Activated naive CD8-positive, alpha-beta T cell treated with anti-CD3 and anti-CD28 coated beads, Interleukin-2, amount 10 ng/mL, durations not matched to agents 7 days and 5 days (primary cell): ENCODE measurements around the gene GPC6. TPM values are rescaled to one million over a fixed set of nuclear protein-coding genes. Genes with fewer than 3 reads are reported as not detected.

ENCODE experiments used
- ATAC-seq: fragments of 150-1000 bp; cut with Tn5 transposase; one replicate; pipeline ENCODE4 v1.10.0; 2021; ENCODE audit warnings: low read depth, moderate library complexity
- POLR2A ChIA-PET: fragments of 350-600 bp; sonication (Branson Sonifier 250); formaldehyde crosslinking; loops from one replicate; lab custom pipeline; 2021; ENCODE audit warnings: antibody characterized with exemption; lab: Charles Lee
- DNase-seq: peaks from one replicate; pipeline ENCODE4 v3.0.0; 2021
- H3K27ac Mint-ChIP-seq: one replicate; pipeline ENCODE4 v1.8.0; 2022; ENCODE audit warnings: mild to moderate bottlenecking, mixed read lengths
- H3K27me3 Mint-ChIP-seq: one replicate; pipeline ENCODE4 v1.8.0; 2022; ENCODE audit warnings: mild to moderate bottlenecking, moderate library complexity, mixed read lengths
- H3K36me3 Mint-ChIP-seq: one replicate; pipeline ENCODE4 v1.8.0; 2021; ENCODE audit warnings: mild to moderate bottlenecking, mixed read lengths
- H3K4me1 Mint-ChIP-seq: one replicate; pipeline ENCODE4 v1.8.0; 2021; ENCODE audit warnings: mixed read lengths
- H3K4me3 Mint-ChIP-seq: one replicate; pipeline ENCODE4 v1.8.0; 2022; ENCODE audit warnings: mild to moderate bottlenecking, moderate library complexity, mixed read lengths
- H3K9me3 Mint-ChIP-seq: one replicate; pipeline ENCODE4 v1.8.0; 2021; ENCODE audit warnings: mixed read lengths
- total RNA-seq, 2 experiments: library from RNA; stranded (reverse); gene quantifications; one replicate each; pipeline ENCODE4 v1.2.3, GENCODE V29; 2021

GPC6 gene
- total RNA-seq, 2 experiments from 2014 or later: not detected

DNA sequence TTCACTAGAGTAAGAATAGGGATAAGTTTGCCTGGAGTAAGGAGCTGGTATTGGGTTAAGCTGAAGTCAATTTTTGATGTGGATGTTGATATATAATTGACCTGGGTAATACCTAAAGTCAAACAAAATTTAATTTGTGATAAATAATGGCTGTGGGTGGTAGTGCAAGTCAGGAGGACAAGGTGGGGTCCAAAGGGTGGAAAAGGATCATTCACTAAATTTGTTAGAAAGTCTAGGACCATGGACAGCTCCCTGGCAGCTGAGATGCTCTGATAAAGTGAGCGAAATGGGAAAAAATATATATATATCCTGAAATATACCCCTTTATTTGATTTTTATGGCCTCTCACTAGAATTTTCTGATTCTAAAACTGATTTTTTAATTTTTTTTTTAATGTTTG is 463.5 kb downstream of the GPC6 start:
- H3K36me3 Mint-ChIP-seq: no peaks in the 10 kb centered on the region
- H3K4me3 Mint-ChIP-seq: no peak overlapping the region
- POLR2A ChIA-PET: no interaction called here
- H3K27ac Mint-ChIP-seq: no peak overlapping the region
- H3K27me3 Mint-ChIP-seq: no peaks in the 10 kb centered on the region
- ATAC-seq: no peak
- no peaks in the 10 kb centered on the region for H3K4me1 Mint-ChIP-seq
- peaks cover 1% of the 10 kb centered on the region for H3K9me3 Mint-ChIP-seq
- DNase-seq: no peak

DNA sequence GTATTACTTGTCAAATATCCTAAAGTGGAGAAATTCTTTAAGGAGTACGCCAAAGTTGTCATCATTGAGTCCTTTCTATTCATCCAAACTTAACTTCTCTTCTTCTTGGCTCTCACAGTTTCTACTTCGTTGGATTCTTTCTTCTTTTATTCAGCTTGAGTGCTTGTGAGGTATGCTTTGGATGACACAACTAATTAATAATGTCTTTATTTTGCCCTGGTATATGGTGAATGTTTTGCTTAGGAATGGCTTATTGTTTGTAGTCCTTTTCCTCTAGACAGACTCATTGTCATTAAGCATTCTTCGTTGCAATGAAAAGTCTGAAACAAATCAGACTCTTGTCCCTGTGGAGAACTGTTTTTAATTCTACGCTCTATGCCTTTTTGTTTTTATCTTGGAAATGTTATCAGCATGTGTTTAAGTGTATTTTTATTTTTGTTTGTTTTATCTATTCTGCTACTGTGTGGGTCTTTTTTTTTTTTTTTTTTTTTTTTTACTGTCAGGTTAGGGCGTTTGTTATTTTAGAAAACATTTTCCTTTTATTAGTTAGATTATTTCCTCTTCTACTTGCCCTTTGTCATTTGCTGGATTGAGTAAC is 471.5 kb downstream of the GPC6 start:
- Mint-ChIP-seq H3K27ac (no peak overlapping the region), H3K9me3 (peaks cover 3% of the 10 kb centered on the region), H3K4me1 (no peaks in the 10 kb centered on the region), H3K27me3 (peaks cover 2% of the 10 kb centered on the region), H3K4me3 (no peak overlapping the region), H3K36me3 (no peaks in the 10 kb centered on the region)
- DNase-seq (no peak), ATAC-seq (no peak)
- POLR2A ChIA-PET: no interaction called here

DNA sequence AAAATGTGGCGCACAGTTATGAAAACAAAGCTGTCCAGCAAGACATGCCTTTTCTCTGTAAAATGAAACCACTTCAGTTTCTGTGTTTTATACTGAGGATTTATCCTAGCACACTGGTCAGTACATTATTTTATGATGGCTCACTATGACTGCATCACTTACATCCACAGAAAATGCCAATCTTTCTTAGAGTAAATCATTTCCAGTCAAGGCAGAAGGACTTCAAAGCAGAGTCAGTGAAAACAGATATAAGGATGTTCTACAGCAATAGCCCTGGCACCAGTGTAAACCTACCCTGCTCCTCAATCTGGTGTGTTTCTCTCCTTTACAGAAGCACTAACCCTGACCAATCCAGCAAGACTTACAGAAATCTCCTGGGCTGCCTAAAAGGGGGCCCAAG is 473.5 kb downstream of the GPC6 start:
- POLR2A ChIA-PET: no interaction called here
- H3K27ac Mint-ChIP-seq: no peak overlapping the region
- H3K36me3 Mint-ChIP-seq: no peaks in the 10 kb centered on the region
- H3K4me3 Mint-ChIP-seq: no peak overlapping the region
- peaks cover 2% of the 10 kb centered on the region for H3K27me3 Mint-ChIP-seq
- ATAC-seq (no peak), DNase-seq (no peak)
- no peaks in the 10 kb centered on the region for H3K4me1 Mint-ChIP-seq
- peaks cover 3% of the 10 kb centered on the region for H3K9me3 Mint-ChIP-seq

DNA sequence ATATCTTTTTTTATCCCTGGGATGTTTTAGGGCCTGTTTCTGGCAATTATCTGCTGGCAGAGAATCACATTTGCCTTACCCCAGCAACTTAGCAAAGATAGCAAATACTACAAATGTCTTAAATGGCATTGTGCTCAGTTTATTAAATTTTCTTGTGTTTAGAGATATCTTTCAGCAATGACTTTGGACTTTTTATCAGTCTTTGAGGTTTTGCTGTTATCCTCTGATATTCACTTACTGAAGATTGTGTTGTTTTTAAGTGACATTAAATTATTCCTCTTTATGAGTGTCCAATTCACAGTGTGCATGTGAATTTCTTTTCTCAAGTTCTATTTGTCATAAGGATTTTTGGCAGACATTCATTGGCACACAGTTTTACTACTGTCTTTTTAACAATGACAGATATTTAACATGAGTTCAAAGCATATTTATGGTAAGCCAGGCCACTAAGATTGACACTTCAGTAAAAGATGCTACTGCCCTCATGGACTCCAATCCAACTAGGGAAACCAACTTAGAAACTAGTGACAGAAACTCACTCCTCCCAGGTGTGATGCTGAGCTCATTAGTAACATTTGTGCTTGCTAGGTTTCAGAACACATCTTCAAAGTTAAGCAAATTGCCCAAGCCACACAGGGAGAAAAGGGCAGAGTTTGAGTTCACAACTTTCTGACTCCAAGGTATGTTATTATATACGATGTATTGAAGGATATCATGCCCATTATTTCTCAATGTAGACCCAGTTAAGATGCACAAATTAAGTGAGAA is 481.9 kb downstream of the GPC6 start:
- POLR2A ChIA-PET: no interaction called here
- no peak overlapping the region for H3K27ac Mint-ChIP-seq
- no peaks in the 10 kb centered on the region for H3K36me3 Mint-ChIP-seq
- no peak for DNase-seq
- no peaks in the 10 kb centered on the region for H3K9me3 Mint-ChIP-seq
- no peaks in the 10 kb centered on the region for H3K4me1 Mint-ChIP-seq
- H3K27me3 Mint-ChIP-seq: no peaks in the 10 kb centered on the region
- ATAC-seq: no peak
- H3K4me3 Mint-ChIP-seq: no peak overlapping the region

DNA sequence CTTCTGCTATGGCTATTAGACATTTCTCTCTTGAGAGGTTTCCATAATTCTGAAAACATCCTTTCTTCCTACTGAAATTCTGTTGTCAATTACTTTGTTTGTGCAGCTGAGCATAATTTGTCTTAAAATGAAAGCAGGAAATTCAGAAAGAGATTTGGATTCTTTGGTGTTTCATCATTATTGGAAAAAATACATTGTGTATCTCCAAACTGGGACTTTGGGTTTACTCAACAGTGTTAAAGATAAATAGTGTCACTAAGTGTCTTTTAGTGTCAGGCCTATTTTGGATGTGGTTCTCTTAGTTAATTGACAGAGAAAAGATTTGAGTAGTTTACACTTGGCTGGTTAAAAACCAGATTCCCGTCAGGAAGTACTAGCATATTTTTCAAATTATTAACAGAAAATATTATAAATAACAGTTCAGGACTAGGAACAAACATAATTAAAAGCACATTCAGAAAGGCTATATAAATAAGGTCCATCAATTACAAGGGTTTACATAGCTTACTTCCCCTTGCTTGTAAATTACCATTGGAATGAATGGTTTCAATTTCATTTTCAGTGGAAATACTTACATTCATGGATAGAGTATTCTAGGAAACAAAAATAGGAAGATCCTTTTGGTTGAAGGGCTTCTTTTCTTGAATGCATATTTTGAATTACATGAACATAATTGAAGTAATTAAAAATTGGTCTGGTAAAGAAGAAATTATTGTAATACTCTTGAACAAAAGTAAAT is 483.1 kb downstream of the GPC6 start:
- Mint-ChIP-seq H3K4me3 (no peak overlapping the region), H3K9me3 (peaks cover 7% of the 10 kb centered on the region), H3K27me3 (no peaks in the 10 kb centered on the region), H3K27ac (no peak overlapping the region), H3K36me3 (no peaks in the 10 kb centered on the region), H3K4me1 (no peaks in the 10 kb centered on the region)
- ATAC-seq: no peak
- DNase-seq: no peak
- POLR2A ChIA-PET: no interaction called here

DNA sequence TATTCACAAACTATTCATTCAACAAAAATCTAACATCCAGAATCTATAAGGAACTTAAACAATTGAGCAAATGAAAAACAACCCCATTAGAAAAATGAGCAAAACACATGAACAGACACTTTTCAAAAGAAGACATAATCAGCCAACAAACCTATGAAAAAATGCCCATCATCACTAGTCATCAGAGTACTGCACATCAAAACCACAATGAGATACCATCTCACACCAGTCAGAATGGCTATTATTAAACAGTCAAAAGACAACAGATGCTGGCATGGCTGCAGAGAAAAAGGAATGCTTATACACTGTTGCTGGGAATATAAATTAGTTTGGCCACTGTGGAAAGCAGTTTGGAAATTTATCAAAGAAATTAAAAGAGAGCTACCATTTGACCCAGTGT is 487.6 kb downstream of the GPC6 start:
- ATAC-seq (no peak), DNase-seq (no peak)
- Mint-ChIP-seq H3K9me3 (peaks cover 8% of the 10 kb centered on the region), H3K4me1 (no peaks in the 10 kb centered on the region), H3K4me3 (no peak overlapping the region), H3K27me3 (no peaks in the 10 kb centered on the region), H3K36me3 (no peaks in the 10 kb centered on the region), H3K27ac (no peak overlapping the region)
- POLR2A ChIA-PET: no interaction called here

DNA sequence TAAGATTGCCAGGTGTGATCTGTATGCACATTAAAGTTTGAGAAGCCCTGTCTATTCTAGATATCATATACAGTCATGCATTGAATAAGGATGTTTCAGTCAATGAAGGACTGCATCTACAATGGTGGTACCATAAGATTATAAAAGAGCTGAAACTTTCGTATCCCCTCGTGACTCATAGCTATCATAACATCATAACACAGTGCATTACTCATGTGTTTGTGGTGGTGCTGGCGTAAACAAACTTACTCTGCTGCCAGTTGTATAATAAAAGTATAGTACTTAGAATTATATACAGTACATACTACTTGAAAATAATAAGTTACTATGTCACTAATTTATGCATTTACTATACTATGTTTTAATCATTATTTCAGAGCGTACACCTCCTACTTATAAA is 489.3 kb downstream of the GPC6 start:
- Mint-ChIP-seq H3K4me1 (no peaks in the 10 kb centered on the region), H3K36me3 (no peaks in the 10 kb centered on the region), H3K27me3 (no peaks in the 10 kb centered on the region), H3K9me3 (peaks cover 8% of the 10 kb centered on the region), H3K27ac (no peak overlapping the region), H3K4me3 (no peak overlapping the region)
- DNase-seq (no peak), ATAC-seq (no peak)
- POLR2A ChIA-PET: no interaction called here

DNA sequence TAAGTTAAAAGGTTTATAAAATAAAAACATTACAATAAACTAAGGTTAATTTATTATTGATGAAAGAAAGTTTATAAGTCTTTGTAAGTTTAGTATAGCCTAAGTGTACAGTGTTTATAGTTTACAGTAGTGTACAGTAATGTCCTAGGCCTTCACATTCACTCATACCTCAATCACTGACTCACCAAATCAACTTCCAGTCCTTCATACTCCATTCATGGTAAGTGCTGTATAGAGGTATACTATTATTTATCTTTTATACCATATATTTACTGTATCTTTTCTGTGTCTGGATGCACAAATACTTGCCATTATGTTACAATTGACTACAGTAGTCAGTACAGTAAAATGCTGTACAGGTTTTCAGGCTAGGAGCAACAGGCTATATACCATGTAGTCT is 490.0 kb downstream of the GPC6 start:
- no peak overlapping the region for H3K4me3 Mint-ChIP-seq
- POLR2A ChIA-PET: no interaction called here
- H3K4me1 Mint-ChIP-seq: no peaks in the 10 kb centered on the region
- no peak overlapping the region for H3K27ac Mint-ChIP-seq
- DNase-seq (no peak), ATAC-seq (no peak)
- H3K27me3 Mint-ChIP-seq: no peaks in the 10 kb centered on the region
- peaks cover 8% of the 10 kb centered on the region for H3K9me3 Mint-ChIP-seq
- H3K36me3 Mint-ChIP-seq: no peaks in the 10 kb centered on the region

DNA sequence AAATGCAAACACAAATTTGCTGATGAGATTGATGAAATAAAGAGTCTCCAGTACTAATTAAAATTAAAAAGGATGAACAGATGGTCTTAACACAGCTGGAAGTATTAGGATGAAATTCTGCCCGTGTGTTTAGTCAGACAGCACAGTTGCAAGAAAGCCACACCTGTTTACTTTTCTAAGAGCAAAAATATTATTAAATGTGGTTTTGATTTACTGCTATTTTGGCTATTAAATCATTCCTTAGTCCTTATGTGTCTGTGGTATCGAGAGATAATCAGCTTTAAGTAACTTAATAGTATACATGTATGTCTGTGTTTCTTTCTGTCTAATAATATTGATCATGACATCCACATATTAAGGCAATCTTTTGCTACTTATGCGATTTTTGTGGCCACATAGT is 494.9 kb downstream of the GPC6 start:
- Mint-ChIP-seq H3K27me3 (no peaks in the 10 kb centered on the region), H3K36me3 (no peaks in the 10 kb centered on the region), H3K4me3 (no peak overlapping the region), H3K27ac (no peak overlapping the region), H3K9me3 (no peaks in the 10 kb centered on the region), H3K4me1 (no peaks in the 10 kb centered on the region)
- ATAC-seq: no peak
- DNase-seq: no peak
- POLR2A ChIA-PET: no interaction called here

DNA sequence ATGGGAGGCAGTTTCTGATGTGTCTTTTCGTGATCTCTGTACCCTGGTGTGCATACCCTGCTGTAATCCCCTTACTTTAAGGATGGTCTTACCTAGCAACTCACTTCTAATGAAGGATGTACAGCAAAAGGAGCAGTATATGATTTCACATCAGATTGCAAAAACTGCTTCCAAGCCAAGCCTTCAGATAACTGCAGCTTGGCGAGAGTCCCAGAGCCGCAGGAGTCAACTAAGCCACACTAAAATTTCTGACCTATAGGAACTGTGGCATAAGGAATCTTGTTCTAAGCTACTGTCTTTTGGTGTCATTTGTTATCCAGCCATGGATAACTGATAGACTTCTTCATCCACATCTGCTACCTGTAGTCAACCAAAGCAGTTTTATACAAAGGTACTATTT is 496.7 kb downstream of the GPC6 start:
- POLR2A ChIA-PET: no interaction called here
- no peak overlapping the region for H3K27ac Mint-ChIP-seq
- no peaks in the 10 kb centered on the region for H3K27me3 Mint-ChIP-seq
- H3K4me1 Mint-ChIP-seq: no peaks in the 10 kb centered on the region
- ATAC-seq (no peak), DNase-seq (no peak)
- no peaks in the 10 kb centered on the region for H3K9me3 Mint-ChIP-seq
- H3K4me3 Mint-ChIP-seq: no peak overlapping the region
- no peaks in the 10 kb centered on the region for H3K36me3 Mint-ChIP-seq

DNA sequence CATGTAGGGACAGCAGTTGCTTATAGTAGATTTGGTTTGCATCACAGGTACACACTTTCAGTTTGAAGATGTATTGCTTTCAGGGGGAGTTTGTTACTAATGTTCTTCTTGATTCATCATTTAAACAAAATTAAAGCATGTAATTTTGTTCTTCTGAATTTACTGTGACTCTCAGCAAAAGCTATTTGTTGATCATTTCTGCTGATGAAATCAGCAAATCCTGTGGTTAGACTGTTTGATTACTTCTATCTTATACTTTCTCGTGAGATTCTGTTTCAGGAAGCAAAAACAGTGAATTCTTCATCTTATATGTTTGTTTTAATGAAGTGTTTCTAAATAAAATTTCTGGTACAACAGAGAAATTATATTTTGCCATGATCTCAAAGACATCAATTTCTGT is 497.6 kb downstream of the GPC6 start:
- no peak overlapping the region for H3K27ac Mint-ChIP-seq
- H3K4me3 Mint-ChIP-seq: no peak overlapping the region
- no peaks in the 10 kb centered on the region for H3K4me1 Mint-ChIP-seq
- no peaks in the 10 kb centered on the region for H3K27me3 Mint-ChIP-seq
- H3K36me3 Mint-ChIP-seq: no peaks in the 10 kb centered on the region
- DNase-seq (no peak), ATAC-seq (no peak)
- POLR2A ChIA-PET: no interaction called here
- H3K9me3 Mint-ChIP-seq: no peaks in the 10 kb centered on the region

DNA sequence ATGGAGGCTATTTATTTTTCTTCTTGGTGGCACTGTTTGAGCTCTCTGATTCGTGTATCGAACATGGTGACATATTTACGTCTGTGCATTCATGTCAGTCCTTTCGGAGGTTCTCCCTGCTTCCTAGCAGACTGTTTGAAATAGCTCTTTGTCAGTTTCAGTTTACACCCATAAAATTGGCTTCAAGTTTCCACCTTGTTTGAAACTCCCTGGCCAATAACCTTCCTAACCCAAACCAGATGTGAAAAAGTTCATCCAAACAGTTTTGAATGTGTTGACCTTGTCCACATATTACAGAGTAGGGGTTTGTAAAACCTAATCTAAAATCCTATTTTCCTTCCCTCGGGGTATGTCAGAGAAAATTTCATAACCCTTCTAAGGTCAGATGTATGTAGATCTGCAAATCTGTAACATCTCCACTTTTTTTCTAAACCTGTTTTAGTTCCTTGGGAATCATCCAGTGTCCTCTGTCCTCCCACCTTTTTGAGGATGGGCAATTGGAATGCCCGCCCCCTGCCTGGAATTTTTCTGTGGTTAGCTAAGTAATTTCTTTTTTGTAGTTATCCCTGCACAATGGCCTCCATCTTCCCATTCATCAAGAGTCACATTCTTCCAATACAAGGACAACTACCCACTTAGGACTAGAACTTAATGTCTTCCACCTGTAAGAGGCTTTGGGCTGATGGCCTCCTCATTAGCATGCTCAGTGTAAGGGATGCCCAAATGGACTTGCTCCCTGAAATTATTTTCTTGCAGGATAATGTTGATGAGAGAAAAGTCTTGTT is 499.8 kb downstream of the GPC6 start:
- Mint-ChIP-seq H3K27ac (no peak overlapping the region), H3K9me3 (no peaks in the 10 kb centered on the region), H3K36me3 (no peaks in the 10 kb centered on the region), H3K4me1 (no peaks in the 10 kb centered on the region), H3K4me3 (no peak overlapping the region), H3K27me3 (no peaks in the 10 kb centered on the region)
- POLR2A ChIA-PET: no interaction called here
- DNase-seq: no peak
- ATAC-seq: no peak
